HUES64 (cell line): ENCODE measurements around the gene ZC3H12D.

Experiments used
- H3K27ac ChIP-seq: 2 replicates; pipeline ENCODE4 v1.7.0; 2013; ENCODE audit warnings: low read depth, low read length, inconsistent platforms
- H3K27me3 ChIP-seq: 2 replicates; pipeline ENCODE4 v1.6.1; 2013; ENCODE audit warnings: mild to moderate bottlenecking, low read length; ENCODE audit not compliant: insufficient read depth
- H3K36me3 ChIP-seq: 2 replicates; pipeline ENCODE4 v1.6.1; 2013; ENCODE audit warnings: mild to moderate bottlenecking, low read length; ENCODE audit not compliant: insufficient read depth
- H3K4me1 ChIP-seq: 2 replicates; pipeline ENCODE4 v1.6.1; 2013; ENCODE audit warnings: mild to moderate bottlenecking, low read length, moderate library complexity; ENCODE audit not compliant: insufficient read depth
- H3K4me3 ChIP-seq: 2 replicates; pipeline ENCODE4 v1.5.1; 2013; ENCODE audit warnings: mild to moderate bottlenecking, low read length, moderate library complexity
- H3K9ac ChIP-seq: 2 replicates; pipeline ENCODE4 v1.6.1; 2013; ENCODE audit warnings: mild to moderate bottlenecking, low read depth, low read length
- H3K9me3 ChIP-seq: 2 replicates; pipeline ENCODE4 v1.6.1; 2013; ENCODE audit warnings: low read depth, low read length; ENCODE audit not compliant: insufficient read depth
- WGBS: fragments of 150-250, 120-280 bp; methylation state at CpG from one replicate; pipeline ENCODE4 v1.1.7; 2013; ENCODE audit warnings: missing lambda C conversion rate; 5-methylcytosine and 5-hydroxymethylcytosine counted together

The ZC3H12D gene

GRCh38 chr6:149437212-149437611 is 47.6 kb downstream of the ZC3H12D start:
- Histone ChIP-seq H3K27ac (no peak overlapping the region), H3K27me3 (no peaks in the 10 kb centered on the region), H3K4me1 (no peaks in the 10 kb centered on the region), H3K36me3 (no peaks in the 10 kb centered on the region), H3K4me3 (no peak overlapping the region), H3K9ac (no peak overlapping the region), H3K9me3 (no peaks in the 10 kb centered on the region)
- WGBS, result 93% methylated on average over 3 of the region's 3 CpGs

GRCh38 chr6:149436647-149437046 is 48.2 kb downstream of the ZC3H12D start:
- WGBS, result 94% methylated on average over 12 of the region's 12 CpGs
- no peaks in the 10 kb centered on the region for H3K36me3 ChIP-seq

GRCh38 chr6:149435919-149436586 is 48.8 kb downstream of the ZC3H12D start:
- Histone ChIP-seq H3K27ac (no peak overlapping the region), H3K9ac (no peak overlapping the region), H3K4me3 (no peak overlapping the region), H3K9me3 (no peaks in the 10 kb centered on the region), H3K4me1 (no peaks in the 10 kb centered on the region), H3K27me3 (no peaks in the 10 kb centered on the region), H3K36me3 (no peaks in the 10 kb centered on the region)
- WGBS, result 94% methylated on average over 13 of the region's 13 CpGs

More at GRCh38 chr6:149436647-149437046, 48.2 kb downstream of the ZC3H12D start:
- Histone ChIP-seq H3K27me3 (no peaks in the 10 kb centered on the region), H3K4me3 (no peak overlapping the region), H3K9ac (no peak overlapping the region), H3K9me3 (no peaks in the 10 kb centered on the region), H3K27ac (no peak overlapping the region), H3K4me1 (no peaks in the 10 kb centered on the region)

GRCh38 chr6:149433881-149434280 is 50.9 kb downstream of the ZC3H12D start:
- H3K9me3 ChIP-seq, result no peaks in the 10 kb centered on the region
- no peak overlapping the region for H3K4me3 ChIP-seq
- H3K36me3 ChIP-seq, result no peaks in the 10 kb centered on the region
- no peak overlapping the region for H3K27ac ChIP-seq
- H3K27me3 ChIP-seq, result no peaks in the 10 kb centered on the region
- no peaks in the 10 kb centered on the region for H3K4me1 ChIP-seq
- H3K9ac ChIP-seq, result no peak overlapping the region
- WGBS, result 93% methylated on average over 1 of the region's 1 CpG

- 75% methylated on average over 2 of the region's 2 CpGs for WGBS
- H3K27ac ChIP-seq, result no peak overlapping the region
- H3K4me1 ChIP-seq, result no peaks in the 10 kb centered on the region
- H3K4me3 ChIP-seq, result no peak overlapping the region
- H3K9me3 ChIP-seq, result no peaks in the 10 kb centered on the region
- no peaks in the 10 kb centered on the region for H3K27me3 ChIP-seq
- no peak overlapping the region for H3K9ac ChIP-seq
- no peaks in the 10 kb centered on the region for H3K36me3 ChIP-seq
These were observed 51.4 kb downstream of the ZC3H12D start for GRCh38 chr6:149433405-149433804.

GRCh38 chr6:149431905-149432775 is 52.7 kb downstream of the ZC3H12D start:
- WGBS, result 34% methylated on average over 18 of the region's 19 CpGs
- Histone ChIP-seq H3K9me3 (no peaks in the 10 kb centered on the region), H3K27me3 (no peaks in the 10 kb centered on the region), H3K36me3 (no peaks in the 10 kb centered on the region), H3K4me1 (no peaks in the 10 kb centered on the region), H3K27ac (no peak overlapping the region), H3K4me3 (no peak overlapping the region), H3K9ac (no peak overlapping the region)

- Histone ChIP-seq H3K27me3 (no peaks in the 10 kb centered on the region), H3K4me3 (no peak overlapping the region), H3K4me1 (no peaks in the 10 kb centered on the region), H3K27ac (no peak overlapping the region), H3K36me3 (no peaks in the 10 kb centered on the region), H3K9ac (no peak overlapping the region), H3K9me3 (no peaks in the 10 kb centered on the region)
- 88% methylated on average over 25 of the region's 26 CpGs for WGBS
These were observed 55.1 kb downstream of the ZC3H12D start for GRCh38 chr6:149429427-149430360.

GRCh38 chr6:149428606-149429005 is 56.2 kb downstream of the ZC3H12D start:
- Histone ChIP-seq H3K27me3 (no peaks in the 10 kb centered on the region), H3K4me1 (peaks cover 8% of the 10 kb centered on the region), H3K9me3 (no peaks in the 10 kb centered on the region), H3K36me3 (no peaks in the 10 kb centered on the region), H3K4me3 (no peak overlapping the region), H3K27ac (no peak overlapping the region), H3K9ac (no peak overlapping the region)
- WGBS, result 89% methylated on average over 4 of the region's 4 CpGs

GRCh38 chr6:149425754-149426153 is 59.1 kb downstream of the ZC3H12D start:
- H3K4me1 ChIP-seq, result peaks cover 8% of the 10 kb centered on the region
- H3K9me3 ChIP-seq, result no peaks in the 10 kb centered on the region
- no peak overlapping the region for H3K27ac ChIP-seq
- no peaks in the 10 kb centered on the region for H3K36me3 ChIP-seq
- H3K4me3 ChIP-seq, result no peak overlapping the region
- no peaks in the 10 kb centered on the region for H3K27me3 ChIP-seq
- WGBS, result 93% methylated on average over 5 of the region's 5 CpGs
- no peak overlapping the region for H3K9ac ChIP-seq

GRCh38 chr6:149425224-149425623 is 59.6 kb downstream of the ZC3H12D start:
- Histone ChIP-seq H3K4me1 (peaks cover 8% of the 10 kb centered on the region), H3K27ac (no peak overlapping the region), H3K4me3 (no peak overlapping the region), H3K36me3 (no peaks in the 10 kb centered on the region), H3K9me3 (no peaks in the 10 kb centered on the region), H3K9ac (no peak overlapping the region), H3K27me3 (no peaks in the 10 kb centered on the region)
- whole genome bisulfite sequencing, result 96% methylated on average over 8 of the region's 8 CpGs
